Activated CD4-positive, alpha-beta memory T cell treated with anti-CD3 and anti-CD28 coated beads for 36 hours (primary cell): Measurements from ENCODE around the gene ZNF619. TPM values are rescaled to one million over a fixed set of nuclear protein-coding genes. Genes with fewer than 3 reads are reported as not detected.

Experiments used
- CTCF ChIA-PET: fragments of 350-600 bp; sonication (Branson Sonifier 250); formaldehyde crosslinking; loops from one replicate; lab custom pipeline; 2021; ENCODE audit warnings: antibody characterized with exemption, inconsistent platforms; lab: Charles Lee
- POLR2A ChIA-PET: fragments of 350-600 bp; sonication (Branson Sonifier 250); formaldehyde crosslinking; loops from one replicate; lab custom pipeline; 2021; ENCODE audit warnings: antibody characterized with exemption; lab: Charles Lee
- DNase-seq: peaks from one replicate; pipeline ENCODE4 v3.0.0-alpha.2; 2020
- H3K27ac Mint-ChIP-seq: one replicate; pipeline ENCODE4 v1.8.0; 2021; ENCODE audit warnings: mixed read lengths
- H3K27me3 Mint-ChIP-seq: one replicate; pipeline ENCODE4 v1.8.0; 2021; ENCODE audit warnings: mixed read lengths
- H3K36me3 Mint-ChIP-seq: one replicate; pipeline ENCODE4 v1.8.0; 2021; ENCODE audit warnings: mixed read lengths
- H3K4me1 Mint-ChIP-seq: one replicate; pipeline ENCODE4 v1.8.0; 2021; ENCODE audit warnings: low read depth, mixed read lengths
- H3K4me3 Mint-ChIP-seq: one replicate; pipeline ENCODE4 v1.8.0; 2021; ENCODE audit warnings: mild to moderate bottlenecking, mixed read lengths
- H3K9me3 Mint-ChIP-seq: one replicate; pipeline ENCODE4 v1.8.0; 2021; ENCODE audit warnings: mixed read lengths
- intact Hi-C: fragments of 100-400 bp; cut with micrococcal nuclease; formaldehyde crosslinking; loops from one replicate; pipeline ENCODE4 v1.15.1; 2023
- total RNA-seq, 2 experiments: library from RNA; stranded (reverse); gene quantifications; one replicate each; pipeline ENCODE4 v1.2.3, GENCODE V29; 2021

ZNF619 gene
- total RNA-seq, 2 experiments from 2014 or later, result 7.4 to 8.3 TPM

GRCh38 chr3:40468018-40468417 lies 8.9 kb upstream of the ZNF619 start:
- DNase-seq, result no peak
- POLR2A ChIA-PET, result interaction anchor here (0.9 kb wide), 1 partner anchor 9 kb away, joined by 3 read pairs; the partner anchor contains the start of gene ZNF619
- CTCF ChIA-PET, result no interaction called here
- H3K36me3 Mint-ChIP-seq, result peaks cover 26% of the 10 kb centered on the region
- no peak overlapping the region for H3K27ac Mint-ChIP-seq
- peaks cover 10% of the 10 kb centered on the region for H3K4me1 Mint-ChIP-seq
- H3K27me3 Mint-ChIP-seq, result no peaks in the 10 kb centered on the region
- no peak overlapping the region for H3K4me3 Mint-ChIP-seq
- intact Hi-C loops, result no loop called here
- H3K9me3 Mint-ChIP-seq, result no peaks in the 10 kb centered on the region

DNA sequence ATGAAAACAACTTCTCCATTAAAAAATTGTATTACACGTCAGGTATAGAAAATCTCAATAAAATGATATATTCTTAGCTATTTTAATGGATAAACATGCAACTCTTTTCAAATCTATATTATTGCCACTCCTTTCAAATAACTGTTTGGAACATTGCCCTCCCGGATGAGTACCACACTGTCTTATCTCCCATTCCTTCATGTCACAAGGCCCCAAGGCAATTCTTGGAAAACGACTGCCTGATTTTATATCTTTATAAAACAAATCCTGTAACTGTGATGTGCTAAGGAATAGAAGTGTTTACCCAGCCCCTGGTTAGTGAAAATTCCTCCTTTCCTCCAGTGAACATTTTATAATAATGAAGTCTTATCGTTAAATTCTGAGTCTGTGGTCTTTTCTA lies 6.2 kb upstream of the ZNF619 start:
- peaks cover 14% of the 10 kb centered on the region for H3K36me3 Mint-ChIP-seq
- no peak overlapping the region for H3K4me3 Mint-ChIP-seq
- H3K27ac Mint-ChIP-seq, result no peak overlapping the region
- H3K4me1 Mint-ChIP-seq, result no peaks in the 10 kb centered on the region
- ChIA-PET POLR2A (no interaction called here), CTCF (no interaction called here)
- intact Hi-C loops, result no loop called here
- no peaks in the 10 kb centered on the region for H3K27me3 Mint-ChIP-seq
- DNase-seq, result no peak
- H3K9me3 Mint-ChIP-seq, result no peaks in the 10 kb centered on the region

DNA sequence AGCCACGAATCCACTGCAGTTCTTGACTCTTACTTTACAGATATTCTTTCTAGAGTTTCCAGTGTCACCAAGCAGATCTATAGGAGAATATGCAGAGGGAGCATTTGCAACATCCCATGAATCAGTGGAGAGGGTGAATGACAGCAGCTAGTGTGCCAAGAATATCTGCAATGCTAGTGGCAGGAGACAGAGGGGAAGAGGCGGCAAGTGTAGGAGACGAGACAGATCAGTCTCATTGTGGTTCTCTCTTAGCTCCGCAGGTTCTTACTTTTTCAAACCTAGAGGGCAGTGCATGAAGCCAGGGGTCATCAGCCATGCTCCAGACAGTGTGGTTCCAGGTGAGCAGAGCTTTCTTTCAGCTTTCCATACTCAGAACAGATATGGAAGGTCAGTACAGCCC lies 744 bp downstream of the ZNF619 start:
- peak overlapping the region; percentile 84 for H3K4me3 Mint-ChIP-seq
- intact Hi-C loops, result loop anchor here (1.0 to 2.0 kb wide), 2 partner anchors 20 to 47 kb away; partner anchors contain the start of genes RPL14 and ZNF621
- ChIA-PET POLR2A (interaction anchor here (0.6 to 1.4 kb wide), 4 partner anchors 25 to 47 kb away, joined by 3 to 4 read pairs (median 4); partner anchors contain the start of genes ZNF620 and ZNF621), CTCF (interaction anchor here (1.3 to 1.6 kb wide), 3 partner anchors 20 to 168 kb away, joined by 3 to 5 read pairs (median 4); partner anchors contain the start of genes EIF1B, RPL14 and ZNF620)
- no peaks in the 10 kb centered on the region for H3K9me3 Mint-ChIP-seq
- no peak overlapping the region for H3K27ac Mint-ChIP-seq
- peaks cover 17% of the 10 kb centered on the region for H3K4me1 Mint-ChIP-seq
- no peaks in the 10 kb centered on the region for H3K27me3 Mint-ChIP-seq
- peaks cover 14% of the 10 kb centered on the region for H3K36me3 Mint-ChIP-seq
- DNase-seq, result no peak

- intact Hi-C loops, result no loop called here
- Mint-ChIP-seq H3K9me3 (peaks cover 23% of the 10 kb centered on the region), H3K36me3 (peaks cover 48% of the 10 kb centered on the region), H3K27ac (no peak overlapping the region), H3K4me1 (peaks cover 5% of the 10 kb centered on the region), H3K27me3 (no peaks in the 10 kb centered on the region), H3K4me3 (no peak overlapping the region)
- POLR2A ChIA-PET, result interaction anchor here (1.2 kb wide), 1 partner anchor 27 kb away, joined by 3 read pairs; no protein-coding TSS in a partner anchor
- no peak for DNase-seq
- CTCF ChIA-PET, result no interaction called here
These were observed 10.2 kb downstream of the ZNF619 start for GRCh38 chr3:40487172-40487571.

DNA sequence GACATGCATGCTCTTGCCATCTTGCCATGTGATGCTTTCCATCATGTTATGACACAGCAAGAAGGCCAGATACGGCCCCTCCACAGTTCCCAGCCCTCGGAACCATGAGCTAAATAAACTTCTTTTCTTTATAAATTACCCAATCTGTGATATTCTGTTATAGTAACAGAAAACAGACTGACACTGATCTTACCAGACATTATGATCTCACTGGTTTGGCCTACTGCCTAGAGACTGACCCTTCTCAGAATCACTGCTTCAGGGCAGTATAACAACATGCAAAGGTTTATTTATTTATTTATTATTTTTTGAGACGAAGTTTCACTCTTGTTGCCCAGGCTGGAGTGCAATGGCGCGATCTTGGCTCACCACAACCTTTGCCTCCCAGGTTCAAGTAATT lies 14.0 kb downstream of the ZNF619 start:
- ChIA-PET POLR2A (no interaction called here), CTCF (no interaction called here)
- H3K36me3 Mint-ChIP-seq, result peaks cover 30% of the 10 kb centered on the region

DNA sequence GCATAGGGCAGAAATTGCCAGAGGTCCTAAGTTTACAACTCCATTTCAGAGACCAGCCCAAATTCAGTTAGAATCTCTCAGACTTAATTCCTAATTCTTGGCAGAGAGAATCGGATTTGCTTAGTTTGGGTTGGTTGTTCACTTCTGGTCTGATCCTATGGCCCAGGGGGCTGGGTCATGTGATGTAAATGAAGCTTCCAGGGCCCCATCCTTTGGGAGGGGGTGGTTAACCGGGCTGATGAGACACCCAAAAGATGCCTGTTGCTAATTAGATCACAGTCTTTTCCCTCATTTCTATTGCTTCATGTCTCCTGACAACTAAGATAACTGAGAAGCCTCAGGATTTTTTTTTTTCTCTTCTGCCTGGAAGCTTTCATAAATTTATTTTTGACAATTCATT lies 17.8 kb downstream of the ZNF619 start:
- peaks cover 2% of the 10 kb centered on the region for H3K36me3 Mint-ChIP-seq
- POLR2A ChIA-PET, result no interaction called here

More for the DNA sequence above, 14.0 kb downstream of the ZNF619 start:
- no peaks in the 10 kb centered on the region for H3K4me1 Mint-ChIP-seq
- intact Hi-C loops, result no loop called here
- no peak overlapping the region for H3K4me3 Mint-ChIP-seq
- no peak overlapping the region for H3K27ac Mint-ChIP-seq
- no peak for DNase-seq
- H3K9me3 Mint-ChIP-seq, result peaks cover 23% of the 10 kb centered on the region
- no peaks in the 10 kb centered on the region for H3K27me3 Mint-ChIP-seq

GRCh38 chr3:40497288-40497687 lies 20.4 kb downstream of the ZNF619 start:
- Mint-ChIP-seq H3K36me3 (no peaks in the 10 kb centered on the region), H3K27ac (no peak overlapping the region), H3K9me3 (no peaks in the 10 kb centered on the region), H3K27me3 (no peaks in the 10 kb centered on the region), H3K4me1 (no peaks in the 10 kb centered on the region), H3K4me3 (no peak overlapping the region)
- CTCF ChIA-PET, result interaction anchor here (0.5 kb wide), 1 partner anchor 76 kb away, joined by 3 read pairs; no protein-coding TSS in a partner anchor
- POLR2A ChIA-PET, result no interaction called here
- no peak for DNase-seq
- intact Hi-C loops, result no loop called here

More for the DNA sequence above, 17.8 kb downstream of the ZNF619 start:
- Mint-ChIP-seq H3K9me3 (no peaks in the 10 kb centered on the region), H3K4me3 (no peak overlapping the region), H3K27me3 (no peaks in the 10 kb centered on the region), H3K27ac (no peak overlapping the region), H3K4me1 (no peaks in the 10 kb centered on the region)
- DNase-seq, result no peak
- CTCF ChIA-PET, result interaction anchor here (1.6 kb wide), 1 partner anchor 11 kb away, joined by 4 read pairs; the partner anchor contains the start of gene ZNF620
- intact Hi-C loops, result no loop called here

GRCh38 chr3:40499952-40500351 lies 23.0 kb downstream of the ZNF619 start:
- H3K36me3 Mint-ChIP-seq, result no peaks in the 10 kb centered on the region
- peaks cover 7% of the 10 kb centered on the region for H3K4me1 Mint-ChIP-seq
- ChIA-PET POLR2A (no interaction called here), CTCF (interaction anchor here (0.5 kb wide), 1 partner anchor 182 kb away, joined by 3 read pairs; no protein-coding TSS in a partner anchor)
- no peaks in the 10 kb centered on the region for H3K9me3 Mint-ChIP-seq
- no peak overlapping the region for H3K4me3 Mint-ChIP-seq
- no peaks in the 10 kb centered on the region for H3K27me3 Mint-ChIP-seq
- H3K27ac Mint-ChIP-seq, result no peak overlapping the region
- intact Hi-C loops, result no loop called here
- DNase-seq, result no peak

DNA sequence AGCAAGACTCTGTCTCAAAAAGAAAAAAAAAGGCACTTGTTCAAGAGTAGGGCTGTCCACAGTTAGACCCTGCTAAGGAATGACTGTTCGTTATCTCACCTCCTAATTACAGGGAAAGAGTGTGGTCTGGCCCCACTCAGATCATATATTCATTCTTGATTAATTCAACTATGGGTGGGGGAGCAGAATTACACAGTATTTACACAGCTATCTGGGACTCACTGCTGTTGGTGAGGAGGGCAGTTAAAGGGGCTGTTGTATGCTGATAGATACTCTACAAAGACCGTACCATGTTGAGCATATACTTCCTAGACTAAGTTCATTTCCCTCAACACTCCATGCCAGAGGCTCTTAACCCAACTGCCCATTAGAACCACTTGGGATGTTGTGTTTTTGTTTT lies 25.1 kb downstream of the ZNF619 start:
- intact Hi-C loops, result no loop called here
- Mint-ChIP-seq H3K27me3 (no peaks in the 10 kb centered on the region), H3K4me1 (peaks cover 17% of the 10 kb centered on the region), H3K9me3 (no peaks in the 10 kb centered on the region), H3K4me3 (no peak overlapping the region), H3K36me3 (no peaks in the 10 kb centered on the region), H3K27ac (no peak overlapping the region)
- DNase-seq, result no peak
- CTCF ChIA-PET, result no interaction called here
- POLR2A ChIA-PET, result no interaction called here

- intact Hi-C loops, result loop anchor here (1.0 to 2.0 kb wide), 2 partner anchors 24 to 168 kb away; no protein-coding TSS in a partner anchor
- POLR2A ChIA-PET, result interaction anchor here (0.8 to 1.0 kb wide), 3 partner anchors 28 to 48 kb away, joined by 3 to 4 read pairs (median 3); partner anchors contain the start of gene ZNF619
- no peak overlapping the region for H3K27ac Mint-ChIP-seq
- peaks cover 4% of the 10 kb centered on the region for H3K36me3 Mint-ChIP-seq
- H3K27me3 Mint-ChIP-seq, result no peaks in the 10 kb centered on the region
- H3K9me3 Mint-ChIP-seq, result no peaks in the 10 kb centered on the region
- DNase-seq, result peak; percentile 44
- peak overlapping the region; percentile 91 for H3K4me3 Mint-ChIP-seq
- H3K4me1 Mint-ChIP-seq, result peaks cover 17% of the 10 kb centered on the region
- CTCF ChIA-PET, result interaction anchor here (0.9 to 1.3 kb wide), 3 partner anchors 11 to 182 kb away, joined by 3 to 4 read pairs (median 4); partner anchors contain the start of gene ZNF619
These were observed 27.9 kb downstream of the ZNF619 start for GRCh38 chr3:40504636-40505430.

DNA sequence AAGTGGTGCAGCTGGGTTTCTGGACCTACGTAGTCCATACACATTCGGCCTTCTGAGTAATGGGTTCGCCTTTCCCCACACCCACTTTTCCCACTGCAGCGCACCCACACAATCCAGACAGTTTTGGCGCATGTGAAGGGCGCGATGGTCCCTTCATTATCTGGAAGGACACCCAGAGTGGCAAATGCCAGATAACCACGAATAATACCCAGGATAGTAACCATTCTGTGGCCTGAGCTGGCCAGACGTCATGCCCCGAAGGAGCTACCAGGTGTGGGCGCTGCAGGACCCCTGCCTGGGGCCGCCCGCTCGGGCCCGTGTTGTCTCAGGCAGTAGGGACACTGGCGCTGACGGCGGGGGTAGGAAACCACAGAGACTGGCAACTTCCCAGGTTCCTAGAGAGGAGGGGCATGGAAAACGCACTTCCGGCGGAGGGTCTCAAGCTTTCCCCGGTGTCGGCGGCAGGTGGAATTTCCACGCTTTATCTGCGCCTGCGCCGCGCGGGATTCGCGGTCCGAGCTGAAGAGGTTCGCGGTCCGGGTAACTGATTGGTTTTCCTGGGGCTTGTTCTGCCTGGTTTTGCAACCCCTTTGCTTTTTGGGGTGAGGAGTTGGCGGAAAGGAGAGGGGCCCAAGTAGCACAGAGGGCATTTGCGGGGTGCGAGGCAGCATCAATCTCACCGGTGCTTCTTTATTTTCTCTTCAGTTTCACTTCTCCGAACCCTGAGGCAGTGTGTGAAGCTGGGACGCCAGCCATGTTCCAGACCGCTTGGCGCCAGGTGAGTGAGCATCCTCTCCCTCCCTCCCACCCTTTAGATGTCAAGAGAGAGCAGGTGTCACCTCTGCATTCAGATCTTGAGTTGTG lies 28.9 kb downstream of the ZNF619 start, which contains the start of gene ZNF620:
TSS of gene ZNF620 (plus strand) at position 441 of the 864 bp plus-strand sequence. CDS start at position 755, 314 bp downstream.
- Mint-ChIP-seq H3K27ac (peak within 1 kb of the TSS; percentile 72), H3K27me3 (no peaks in the 10 kb centered on the region), H3K36me3 (peaks cover 7% of the 10 kb centered on the region), H3K4me1 (peaks cover 17% of the 10 kb centered on the region), H3K9me3 (no peaks in the 10 kb centered on the region), H3K4me3 (peak within 1 kb of the TSS; percentile 91)
- ChIA-PET CTCF (interaction anchor here (0.6 to 1.3 kb wide), 6 partner anchors 12 to 183 kb away, joined by 3 to 4 read pairs (median 4); partner anchors contain the start of genes ZNF619 and ZNF621), POLR2A (interaction anchor here (0.8 to 1.1 kb wide), 4 partner anchors 28 to 49 kb away, joined by 3 to 4 read pairs (median 3); partner anchors contain the start of gene ZNF619)
- intact Hi-C loops, result loop anchor here (1.0 to 2.0 kb wide), 2 partner anchors 18 to 25 kb away; partner anchors contain the start of gene ZNF621
- peak; percentile 59 for DNase-seq
